Liver (tissue), 9 donors: ENCODE data around the gene PLEKHH2. TPM values are rescaled to one million over a fixed set of nuclear protein-coding genes. Genes with fewer than 3 reads are reported as not detected.

ENCODE experiments used
- DNase-seq: peaks from one replicate; pipeline ENCODE4 v3.0.0-alpha.2; 2017; ENCODE audit warnings: low spot score
- H3K27ac ChIP-seq, 2 donors: one replicate each; pipeline ENCODE4 v1.7.0; 2013; ENCODE audit warnings: inconsistent platforms in 2 of 2, low read length in 2 of 2, control low read depth in 1 of 2, low read depth in 1 of 2, mild to moderate bottlenecking in 1 of 2
- H3K27me3 ChIP-seq, 4 donors: one replicate each; pipeline versions ENCODE4 v1.6.1 to v1.7.0; 2013; ENCODE audit warnings: low read length in 3 of 4, inconsistent platforms in 1 of 4, mild to moderate bottlenecking in 1 of 4, moderate library complexity in 1 of 4; ENCODE audit not compliant: control insufficient read depth in 4 of 4, insufficient read depth in 4 of 4
- H3K36me3 ChIP-seq, 4 donors: one replicate each; pipeline versions ENCODE4 v1.6.1 to v1.7.0; 2013; ENCODE audit warnings: low read length in 3 of 4, mild to moderate bottlenecking in 3 of 4, low read depth in 1 of 4, moderate library complexity in 1 of 4; ENCODE audit not compliant: control insufficient read depth in 4 of 4, insufficient read depth in 3 of 4
- H3K4me1 ChIP-seq, 4 donors: one replicate each; pipeline versions ENCODE4 v1.6.1 to v1.7.0; 2013; ENCODE audit warnings: low read length in 3 of 4, mild to moderate bottlenecking in 3 of 4, moderate library complexity in 1 of 4; ENCODE audit not compliant: control insufficient read depth in 4 of 4, insufficient read depth in 4 of 4
- H3K4me3 ChIP-seq, 3 donors: one replicate each; pipeline versions ENCODE4 v1.6.1 to v1.7.0; 2013; ENCODE audit warnings: low read length in 3 of 3, control low read depth in 1 of 3, low read depth in 1 of 3, mild to moderate bottlenecking in 1 of 3
- H3K9ac ChIP-seq, 2 donors: one replicate each; pipeline ENCODE4 v1.7.0; 2013; ENCODE audit warnings: low read length in 2 of 2, mild to moderate bottlenecking in 2 of 2, moderate library complexity in 2 of 2, control low read depth in 1 of 2, low read depth in 1 of 2
- H3K9me3 ChIP-seq, 4 donors: one replicate each; pipeline versions ENCODE4 v1.6.1 to v1.7.0; 2013; ENCODE audit warnings: low read length in 3 of 4; ENCODE audit not compliant: control insufficient read depth in 4 of 4
- CTCF ChIP-seq: fragments of 150-350 bp; IDR thresholded peaks from 2 replicates; pipeline ENCODE4 v1.5.1; 2017; ENCODE audit warnings: improper control_type of control experiment, low read depth, low read length; ENCODE audit not compliant: missing input control
- FOXA1 ChIP-seq: IDR thresholded peaks from 2 replicates; pipeline ENCODE4 v1.6.1; 2016; ENCODE audit warnings: antibody characterized with exemption
- GABPA ChIP-seq, 2 donors: IDR thresholded peaks in 1 of 2; conservative IDR thresholded peaks in 1 of 2; 2 replicates each; pipeline ENCODE4 v1.6.1; 2016; ENCODE audit warnings: antibody characterized with exemption in 2 of 2, mild to moderate bottlenecking in 1 of 2, moderate library complexity in 1 of 2
- HNF4G ChIP-seq: IDR thresholded peaks from 2 replicates; pipeline ENCODE4 v1.6.1; 2016; ENCODE audit warnings: antibody characterized with exemption
- JUND ChIP-seq, 2 donors: IDR thresholded peaks; 2 replicates each; pipeline ENCODE4 v1.6.1; 2016; ENCODE audit warnings: antibody characterized with exemption in 2 of 2
- NR2F2 ChIP-seq: IDR thresholded peaks from 2 replicates; pipeline ENCODE4 v1.6.1; 2016; ENCODE audit warnings: antibody characterized with exemption
- RAD21 ChIP-seq, 2 donors: IDR thresholded peaks; 2 replicates each; pipeline ENCODE4 v1.6.1; 2016; ENCODE audit warnings: antibody characterized with exemption in 2 of 2, mild to moderate bottlenecking in 2 of 2
- REST ChIP-seq: IDR thresholded peaks from 2 replicates; pipeline ENCODE4 v1.6.1; 2016; ENCODE audit warnings: antibody characterized with exemption, mild to moderate bottlenecking
- RXRA ChIP-seq, 2 donors: IDR thresholded peaks; 2 replicates each; pipeline ENCODE4 v1.6.1; 2017 to 2018; ENCODE audit warnings: antibody characterized with exemption in 2 of 2, mild to moderate bottlenecking in 1 of 2
- YY1 ChIP-seq: IDR thresholded peaks from 2 replicates; pipeline ENCODE4 v1.6.1; 2016; ENCODE audit warnings: antibody characterized with exemption, mild to moderate bottlenecking
- WGBS: extraction: QIAGEN DNeasy Blood & Tissue Kit; methylation state at CpG from one replicate; pipeline ENCODE4 v1.1.7; 2013; 5-methylcytosine and 5-hydroxymethylcytosine counted together
- polyA plus RNA-seq, 2 donors: library from polyadenylated mRNA; stranded (reverse) in 1 of 2; unstranded in 1 of 2; fragments of 200-250 nt in 1 of 2; fragments of >200 nt in 1 of 2; fragmentation: Nextera tagmentation in 1 of 2; extraction: Ambion mirVana in 1 of 2; gene quantifications; one replicate each; pipeline versions ENCODE4 v1.2.1 to v1.2.3, GENCODE V29; 2013 to 2015
- total RNA-seq, 2 donors: library from RNA; depleted of rRNA; stranded (reverse); fragments of >200 nt; gene quantifications; one replicate each; pipeline ENCODE4 v1.2.3, GENCODE V29; 2014
- donor health status: healthy.
- donor health status: healthy.
- donor health status: healthy.
- donor health status: healthy.
- donor health status: healthy.

PLEKHH2 gene
- total and polyA plus RNA-seq, 4 donors, result 0.51 to 3.8 (median 1.0) TPM

GRCh38 chr2:43800894-43801293 is 163.8 kb downstream of the PLEKHH2 start:
- no peak for DNase-seq
- no peak for TF ChIP-seq GABPA (IDR thresholded peaks at IDR 0.05 in 1 of 2, conservative IDR thresholded peaks at IDR 0.05 in 1 of 2)
- no peak for TF ChIP-seq CTCF
- no peak for TF ChIP-seq REST
- TF ChIP-seq FOXA1, result no peak
- TF ChIP-seq RAD21 (IDR thresholded peaks at IDR 0.05), result no peak
- no peak for TF ChIP-seq JUND (IDR thresholded peaks at IDR 0.05)
- no peak for TF ChIP-seq NR2F2
- TF ChIP-seq RXRA (IDR thresholded peaks at IDR 0.05), result no peak
- no peak for TF ChIP-seq YY1
- Histone ChIP-seq H3K9ac (no peak overlapping the region), H3K36me3 (no peaks in the 10 kb centered on the region), H3K27ac (no peak overlapping the region), H3K4me3 (no peak overlapping the region), H3K4me1 (peaks cover 1 to 17% (median 16%) of the 10 kb centered on the region in 4 donors), H3K9me3 (no peaks in the 10 kb centered on the region), H3K27me3 (no peaks in the 10 kb centered on the region)

- no peaks in the 10 kb centered on the region for H3K27me3 ChIP-seq
- DNase-seq, result no peak
- peaks cover 3 to 27% (median 24%) of the 10 kb centered on the region in 4 donors for H3K4me1 ChIP-seq
- no peaks in the 10 kb centered on the region for H3K36me3 ChIP-seq
- no peaks in the 10 kb centered on the region for H3K9me3 ChIP-seq
- H3K4me3 ChIP-seq, result no peak overlapping the region
- H3K27ac ChIP-seq, result no peak overlapping the region
- WGBS, result 28% methylated on average over 2 of the region's 2 CpGs
- no peak for TF ChIP-seq HNF4G
- TF ChIP-seq RAD21 (IDR thresholded peaks at IDR 0.05), result peak; percentile 75 to 84
- TF ChIP-seq CTCF, result peak; percentile 38
- H3K9ac ChIP-seq, result no peak overlapping the region
Observed at GRCh38 chr2:43802135-43802534, 165.1 kb downstream of the PLEKHH2 start.

GRCh38 chr2:43803113-43803512 is 166.1 kb downstream of the PLEKHH2 start:
- Histone ChIP-seq H3K27ac (no peak overlapping the region), H3K27me3 (no peaks in the 10 kb centered on the region), H3K4me1 (peaks cover 5 to 37% (median 33%) of the 10 kb centered on the region in 4 donors), H3K9ac (no peak overlapping the region), H3K36me3 (no peaks in the 10 kb centered on the region), H3K9me3 (no peaks in the 10 kb centered on the region), H3K4me3 (no peak overlapping the region)
- 40% methylated on average over 1 of the region's 1 CpG for WGBS
- TF ChIP-seq CTCF (no peak), FOXA1 (no peak), HNF4G (no peak), RAD21 (IDR thresholded peaks at IDR 0.05) (no peak), RXRA (IDR thresholded peaks at IDR 0.05) (peak in 1 of 2 donors; percentile 5)
- DNase-seq, result no peak
